HG02759 (cell line): Measurements from ENCODE around the gene CKS1B.
"Not testable (repeated sequence)": the region's sequence is repeated elsewhere in the genome, so short reads cannot be mapped to it uniquely, and the experiment has no call there.

Experiments used
- ATAC-seq: cut with Tn5 transposase; IDR thresholded peaks from one replicate; pipeline ENCODE4 v1.9.1; 2021; ENCODE audit warnings: mild to moderate bottlenecking, moderate library complexity; ENCODE audit not compliant: unreplicated experiment

The CKS1B gene

DNA sequence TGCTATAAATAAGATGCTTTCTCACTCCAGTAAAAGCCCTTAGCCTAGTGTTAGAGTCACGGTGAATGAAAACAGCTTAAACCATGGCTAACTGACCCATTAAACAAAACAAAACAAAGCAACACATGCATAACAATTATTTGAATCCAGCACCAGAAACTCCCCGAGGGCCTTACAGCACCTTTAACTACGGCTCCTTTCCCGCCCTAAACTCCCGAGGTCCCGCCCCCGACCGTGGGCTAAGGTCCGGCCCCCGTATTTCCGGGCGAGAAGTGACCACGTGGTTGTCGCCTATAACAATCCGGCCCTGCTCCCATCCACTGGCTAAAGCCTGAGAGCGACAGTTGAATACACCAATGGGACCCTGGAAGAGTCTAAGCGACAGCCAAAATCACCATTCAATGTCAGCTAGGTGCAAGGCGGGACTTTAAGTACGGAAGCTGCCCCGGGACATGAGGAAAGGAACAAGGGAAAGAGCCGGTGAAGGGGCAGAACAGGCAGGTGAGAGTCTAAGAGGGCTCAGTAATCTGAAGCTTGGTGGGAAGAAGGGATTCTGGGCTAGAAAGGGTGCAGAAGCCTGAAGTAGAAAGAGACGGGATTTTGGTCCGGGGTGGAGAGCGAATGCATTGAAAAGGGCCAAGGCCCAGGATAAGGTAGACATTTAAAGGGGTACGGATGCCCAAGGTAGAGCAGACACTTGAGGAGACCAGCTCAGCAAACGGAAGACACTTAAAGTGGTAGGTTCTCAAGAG, 8.6 kb downstream of the CKS1B start, which contains the start of gene FLAD1:
TSS of gene FLAD1 (plus strand) at position 448 of the 752 bp plus-strand sequence. CDS start 351 bp downstream, outside the sequence.
- ATAC-seq, result peak; percentile 100

DNA sequence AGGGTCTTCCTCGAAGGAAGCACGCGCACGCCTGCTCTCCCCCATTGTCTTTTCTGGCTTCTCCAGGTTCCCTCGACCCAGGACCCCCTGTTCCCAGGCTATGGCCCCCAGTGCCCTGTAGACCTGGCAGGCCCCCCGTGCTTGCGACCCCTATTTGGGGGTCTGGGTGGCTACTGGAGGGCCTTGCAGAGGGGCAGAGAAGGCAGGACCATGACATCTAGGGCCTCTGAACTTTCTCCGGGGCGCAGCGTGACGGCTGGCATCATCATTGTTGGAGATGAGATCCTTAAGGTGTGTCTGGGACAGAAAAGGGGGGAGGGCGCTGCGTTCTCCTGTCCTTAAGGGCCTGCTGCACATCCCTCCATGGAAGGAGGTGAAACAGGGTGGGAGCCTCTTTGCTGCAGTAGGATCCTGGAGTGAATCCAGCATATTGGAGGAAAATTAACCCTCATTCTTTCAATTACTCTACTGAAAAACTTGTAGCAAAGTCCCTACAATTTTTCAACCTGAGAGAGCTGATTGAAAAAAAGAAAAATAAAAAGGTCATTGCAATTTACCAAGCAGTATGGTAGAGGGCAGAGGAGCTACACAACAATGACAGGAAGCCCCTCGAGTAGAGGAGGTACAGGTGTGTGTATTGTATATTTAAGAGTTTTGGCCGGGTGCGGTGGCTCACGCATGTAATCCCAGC, 9.4 kb downstream of the CKS1B start:
- ATAC-seq, result no peak

DNA sequence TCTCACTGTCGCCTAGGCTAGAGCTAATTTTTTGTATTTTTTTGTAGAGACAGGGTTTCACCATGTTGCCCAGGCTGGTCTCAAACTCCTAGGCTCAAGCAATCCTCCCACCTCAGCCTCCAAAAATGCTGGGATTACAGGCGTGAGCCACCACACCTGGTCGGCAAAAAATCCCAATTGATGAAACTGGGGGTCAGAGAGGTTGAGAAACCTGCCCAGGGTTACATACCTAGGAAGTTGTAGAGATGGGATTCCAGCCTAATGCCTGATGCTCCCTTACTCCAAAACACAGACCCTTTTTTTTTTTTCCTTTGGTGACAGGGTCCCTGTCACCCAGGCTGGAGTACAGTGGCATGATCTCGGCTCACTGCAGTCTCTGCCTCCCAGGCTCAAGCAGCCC, 12.3 kb downstream of the CKS1B start:
- ATAC-seq, result not testable (repeated sequence)

DNA sequence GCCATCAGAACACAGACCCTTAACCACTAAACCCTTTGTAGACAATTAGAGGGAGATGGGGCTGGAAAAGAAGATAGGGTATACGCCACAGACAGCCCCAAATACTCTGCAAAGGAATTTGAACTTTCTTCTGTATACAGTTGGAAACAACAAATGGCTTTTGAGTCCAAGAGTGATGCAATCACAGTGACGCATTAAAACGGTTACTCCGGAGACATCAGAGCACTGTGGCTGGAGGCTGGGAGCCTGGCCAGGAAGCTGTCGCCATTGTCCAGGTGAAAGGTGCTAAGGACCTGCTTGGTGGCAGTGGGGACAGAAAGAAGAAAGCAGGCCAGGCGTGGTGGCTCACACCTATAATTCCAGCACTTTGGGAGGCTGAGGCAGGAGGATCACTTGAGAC, 12.8 kb downstream of the CKS1B start:
- no peak for ATAC-seq

DNA sequence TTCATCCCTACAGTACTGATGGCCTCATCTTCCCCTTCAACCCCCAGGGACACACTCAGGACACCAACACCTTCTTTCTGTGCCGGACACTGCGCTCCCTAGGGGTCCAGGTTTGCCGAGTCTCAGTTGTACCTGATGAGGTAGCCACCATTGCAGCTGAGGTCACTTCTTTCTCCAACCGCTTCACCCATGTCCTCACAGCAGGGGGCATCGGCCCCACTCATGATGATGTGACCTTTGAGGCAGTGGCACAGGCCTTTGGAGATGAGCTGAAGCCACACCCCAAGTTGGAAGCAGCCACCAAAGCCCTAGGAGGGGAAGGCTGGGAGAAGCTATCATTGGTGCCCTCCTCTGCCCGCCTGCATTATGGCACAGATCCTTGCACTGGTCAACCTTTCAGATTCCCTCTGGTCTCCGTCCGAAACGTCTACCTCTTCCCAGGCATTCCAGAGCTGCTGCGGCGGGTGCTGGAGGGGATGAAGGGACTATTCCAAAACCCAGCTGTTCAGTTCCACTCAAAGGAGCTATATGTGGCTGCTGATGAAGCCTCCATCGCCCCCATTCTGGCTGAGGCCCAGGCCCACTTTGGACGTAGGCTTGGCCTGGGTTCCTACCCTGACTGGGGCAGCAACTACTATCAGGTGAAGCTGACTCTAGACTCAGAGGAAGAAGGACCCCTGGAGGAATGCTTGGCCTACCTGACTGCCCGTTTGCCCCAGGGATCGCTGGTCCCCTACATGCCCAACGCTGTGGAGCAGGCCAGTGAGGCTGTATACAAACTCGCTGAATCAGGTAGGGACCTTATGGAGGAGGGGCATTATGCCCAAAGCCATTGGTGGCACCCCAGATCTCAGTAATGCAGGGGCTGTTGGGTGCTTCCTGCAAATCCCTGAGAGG, 13.8 kb downstream of the CKS1B start:
- no peak for ATAC-seq

DNA sequence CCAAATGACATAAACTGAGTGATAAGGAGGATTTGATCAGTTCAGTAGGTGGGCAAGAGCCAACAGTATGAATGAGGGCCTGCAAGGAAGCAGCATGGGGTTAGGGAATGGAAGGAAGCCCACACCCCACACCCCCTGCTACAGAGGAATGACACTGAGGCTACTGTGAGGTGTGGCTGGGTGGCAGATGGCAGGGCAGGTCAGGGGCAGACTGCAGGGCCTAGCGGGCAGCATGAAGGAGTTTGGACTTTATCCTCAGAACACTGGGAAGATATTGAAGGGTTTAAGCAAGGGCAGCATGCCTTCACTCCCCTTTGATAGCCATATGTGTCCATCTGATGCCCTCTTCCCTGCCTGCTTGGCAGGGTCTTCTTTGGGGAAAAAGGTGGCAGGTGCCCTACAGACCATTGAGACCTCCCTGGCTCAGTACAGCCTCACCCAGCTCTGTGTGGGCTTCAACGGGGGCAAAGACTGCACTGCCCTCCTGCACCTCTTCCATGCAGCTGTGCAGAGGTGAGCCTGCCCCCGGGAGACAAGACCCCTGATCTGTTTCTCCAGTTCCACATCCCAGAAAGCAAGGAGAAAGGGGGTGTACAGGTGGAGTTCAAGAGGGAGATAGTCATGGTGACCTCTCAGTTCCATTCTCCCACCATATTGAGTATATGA, 14.8 kb downstream of the CKS1B start:
- no peak for ATAC-seq

DNA sequence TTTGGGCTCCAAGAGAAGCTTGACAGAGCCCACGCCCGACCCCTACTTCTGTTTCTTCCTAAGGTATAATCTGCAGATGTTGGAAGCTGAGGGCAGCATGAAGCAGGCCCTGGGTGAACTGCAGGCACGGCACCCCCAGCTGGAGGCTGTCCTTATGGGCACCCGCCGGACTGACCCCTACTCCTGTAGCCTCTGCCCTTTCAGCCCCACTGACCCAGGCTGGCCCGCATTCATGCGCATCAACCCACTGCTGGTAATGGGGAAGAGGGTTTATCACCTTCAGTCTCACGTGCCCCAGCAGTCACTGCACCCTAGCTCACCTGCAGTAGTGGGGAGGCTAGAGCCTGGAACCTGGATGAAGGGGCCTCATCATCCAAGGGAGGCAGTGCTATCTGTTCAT, 15.8 kb downstream of the CKS1B start:
- no peak for ATAC-seq

DNA sequence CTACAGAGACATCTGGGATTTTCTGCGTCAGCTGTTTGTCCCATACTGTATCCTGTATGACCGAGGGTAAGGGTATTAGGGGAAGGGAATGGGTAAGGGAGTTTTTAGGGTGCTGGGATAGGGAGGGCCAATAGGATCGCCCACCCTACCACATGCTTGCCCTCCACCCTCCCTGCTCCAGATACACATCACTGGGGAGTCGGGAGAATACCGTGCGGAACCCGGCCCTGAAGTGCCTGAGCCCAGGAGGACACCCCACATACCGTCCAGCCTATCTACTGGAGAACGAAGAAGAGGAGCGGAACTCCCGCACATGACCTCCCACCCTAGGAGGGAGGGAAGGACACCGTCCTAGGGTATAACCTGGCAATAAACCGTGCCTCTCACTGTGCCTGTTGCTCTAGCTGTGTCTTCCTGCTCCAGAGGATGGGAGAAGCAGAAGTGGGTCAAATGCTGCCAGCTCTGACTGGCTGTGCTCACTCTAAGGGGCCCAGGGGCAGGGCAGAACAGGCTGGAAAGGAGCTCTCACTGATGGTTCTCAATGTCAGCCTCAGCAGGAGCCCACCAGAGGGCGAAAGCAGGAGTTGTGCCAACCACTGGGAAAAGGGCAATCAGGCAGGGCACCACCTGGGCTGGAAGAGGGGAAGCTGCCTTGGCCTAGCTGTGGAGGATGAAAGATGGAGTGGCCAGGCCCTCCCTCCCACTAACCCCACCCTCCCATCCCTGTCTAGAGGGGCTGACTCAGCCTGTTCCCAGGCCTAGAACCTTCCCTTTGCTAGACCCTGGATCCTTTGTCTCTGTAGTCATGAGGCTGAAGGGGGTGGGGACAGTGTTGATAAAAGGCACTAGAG, 18.5 kb downstream of the CKS1B start:
- ATAC-seq, result no peak

DNA sequence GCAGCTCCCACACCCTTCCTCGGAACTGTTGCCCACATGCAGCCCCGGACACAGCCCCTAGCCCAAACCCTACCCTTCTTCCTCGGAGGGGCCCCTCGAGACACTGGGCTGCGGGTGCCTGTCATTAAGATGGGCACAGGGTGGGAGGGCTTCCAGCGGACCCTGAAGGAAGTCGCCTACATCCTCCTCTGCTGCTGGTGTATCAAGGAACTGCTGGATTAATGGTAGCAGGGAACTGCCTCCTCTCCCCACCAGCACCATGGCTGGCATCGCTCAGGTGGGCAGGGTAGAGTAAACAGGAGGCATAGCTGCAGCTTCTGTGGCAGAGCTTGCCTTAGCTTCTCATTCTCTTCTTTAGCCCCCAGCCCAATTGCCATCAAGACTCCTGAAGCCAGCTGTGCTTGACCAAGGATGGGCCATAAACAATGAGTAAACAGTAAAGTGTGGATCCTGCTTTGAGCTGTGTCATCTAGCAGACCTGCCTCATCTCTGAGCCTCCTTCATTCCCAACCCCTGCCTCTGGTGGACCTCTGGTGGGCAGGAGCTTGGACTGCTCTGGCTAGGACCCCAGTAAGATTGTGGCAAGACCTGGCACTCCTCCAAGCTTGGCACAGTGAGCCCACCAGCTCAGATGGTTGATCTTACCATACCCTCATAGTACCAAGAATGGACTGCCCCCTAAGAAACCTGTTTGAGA, 19.2 kb downstream of the CKS1B start, which contains the start of gene LENEP:
TSS of gene LENEP (plus strand) at position 15 of the 697 bp plus-strand sequence. CDS start at position 37, 22 bp downstream.
- no peak for ATAC-seq

DNA sequence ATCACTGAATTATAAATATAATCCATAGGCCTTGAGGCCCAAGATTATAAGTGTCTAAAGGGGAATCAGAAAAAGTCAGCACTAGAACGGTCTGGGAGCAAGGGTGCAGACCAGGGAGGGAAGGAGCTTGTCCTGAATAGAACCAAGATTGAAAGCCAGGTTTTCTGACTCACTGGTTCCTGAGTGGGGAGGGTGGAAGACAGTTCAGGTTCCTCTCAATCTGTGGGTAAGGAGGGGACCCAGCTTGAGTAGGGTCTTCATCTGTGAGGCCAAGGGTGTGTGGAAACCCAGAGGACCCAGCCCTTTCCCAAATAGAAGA, 19.7 kb downstream of the CKS1B start:
- ATAC-seq, result no peak

DNA sequence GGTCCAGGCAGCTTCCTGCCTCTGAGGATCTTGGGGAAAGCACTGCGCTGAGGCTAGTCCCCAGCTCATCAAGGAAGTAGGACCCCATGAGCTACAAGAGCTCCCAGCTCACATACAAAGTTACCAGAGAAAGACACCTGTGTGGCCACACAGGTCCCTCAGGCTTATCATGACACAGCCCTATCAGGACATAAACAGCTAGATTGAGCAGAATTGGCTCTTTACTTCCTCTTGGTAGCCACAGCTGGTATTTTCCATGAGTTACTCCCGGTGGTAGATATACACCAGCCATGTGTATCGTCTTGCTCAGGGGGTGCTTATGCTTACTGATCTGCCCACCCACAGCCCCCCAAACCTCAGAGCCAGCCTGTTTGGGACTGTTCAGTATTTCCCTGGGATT, 20.1 kb downstream of the CKS1B start:
- no peak for ATAC-seq

DNA sequence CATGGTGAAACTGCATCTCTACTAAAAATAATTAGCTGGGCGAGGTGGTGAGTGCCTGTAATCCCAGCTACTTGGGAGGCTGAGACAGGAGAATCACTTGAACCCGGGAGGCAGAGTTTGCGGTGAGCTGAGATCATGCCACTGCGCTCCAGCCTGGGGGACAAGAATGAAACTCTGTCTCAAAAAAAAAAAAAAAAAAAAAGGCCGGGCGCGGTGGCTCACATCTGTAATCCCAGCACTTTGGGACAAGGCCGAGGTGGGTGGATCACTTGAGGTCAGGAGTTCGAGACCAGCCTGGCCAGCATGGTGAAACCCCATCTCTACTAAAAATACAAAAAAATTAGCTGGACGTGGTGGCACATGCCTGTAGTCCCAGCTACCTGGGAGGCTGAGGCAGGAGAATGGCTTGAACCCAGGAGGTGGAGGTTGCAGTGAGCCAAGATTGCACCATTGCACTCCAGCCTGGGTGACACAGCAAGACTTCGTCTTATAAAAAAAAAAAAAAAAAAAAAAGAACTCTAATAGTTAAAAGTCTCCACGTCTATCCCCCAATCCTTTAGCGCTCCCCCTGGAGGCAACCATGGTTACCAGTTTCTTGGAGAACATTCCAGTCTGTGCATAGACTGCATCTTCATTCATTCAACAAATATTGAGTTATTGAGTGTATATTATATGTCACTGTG, 21.0 kb downstream of the CKS1B start:
- ATAC-seq, result not testable (repeated sequence)

DNA sequence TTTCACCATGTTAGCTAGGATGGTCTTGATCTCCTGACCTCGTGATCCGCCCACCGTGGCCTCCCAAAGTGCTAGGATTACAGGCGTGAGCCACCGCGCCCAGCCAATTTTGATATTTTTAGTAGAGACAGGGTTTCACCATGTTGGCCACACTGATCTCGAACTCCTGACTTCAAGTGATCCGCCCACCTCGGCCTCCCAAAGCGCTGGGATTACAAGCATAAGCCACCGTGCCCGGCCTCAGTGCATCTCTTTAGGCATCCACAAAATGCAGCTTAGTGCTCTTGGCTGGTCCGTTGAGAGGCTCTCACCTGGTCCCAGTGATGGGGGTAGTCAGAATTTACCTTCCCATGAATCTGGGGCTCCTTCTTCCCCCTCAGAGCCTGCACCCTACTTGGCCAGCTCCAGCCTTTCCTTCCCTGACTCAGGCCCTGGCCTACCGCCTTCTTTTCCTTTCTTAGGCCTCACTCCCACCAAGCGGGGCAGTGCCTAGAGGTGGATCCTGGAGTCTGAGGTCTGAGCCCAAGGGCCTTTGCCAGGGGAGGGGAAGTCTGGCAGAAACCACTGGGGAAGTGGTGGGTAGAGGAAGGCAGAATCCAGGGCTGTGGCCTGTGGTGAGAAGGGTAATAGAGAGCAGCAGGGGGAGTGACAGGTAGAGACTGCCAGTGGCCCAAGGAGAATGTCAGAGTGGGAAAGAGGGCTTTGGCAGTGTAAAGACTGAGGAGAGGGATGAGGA, 22.7 kb downstream of the CKS1B start:
- no peak for ATAC-seq

DNA sequence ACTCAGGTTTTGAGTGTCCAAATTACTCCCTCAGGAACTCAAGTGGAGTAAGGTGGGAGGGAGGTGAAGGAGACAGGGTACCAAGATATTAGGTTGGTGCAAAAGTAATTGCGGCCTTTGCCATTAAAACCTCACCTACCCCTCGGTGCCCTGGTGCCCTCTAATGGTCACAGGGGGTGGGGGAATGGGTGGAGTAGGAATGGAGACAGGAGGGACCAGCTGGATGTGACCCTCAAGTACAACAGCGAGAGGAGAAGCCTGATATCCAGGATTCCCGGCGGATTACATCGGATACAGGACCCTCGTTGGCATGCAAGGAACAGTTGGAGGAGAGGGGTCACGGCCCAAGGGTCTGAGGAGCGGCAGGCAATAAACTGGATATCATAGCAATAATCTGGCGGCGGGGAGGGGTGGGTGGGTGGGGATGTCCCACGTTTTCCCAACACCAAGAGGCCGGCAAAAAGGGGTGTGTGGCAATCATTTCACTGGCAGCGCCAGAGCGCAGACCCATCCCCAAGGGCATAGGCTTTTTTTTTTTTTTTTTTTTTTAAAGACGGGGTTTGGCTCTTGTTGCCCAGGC, 23.8 kb downstream of the CKS1B start:
- no peak for ATAC-seq

DNA sequence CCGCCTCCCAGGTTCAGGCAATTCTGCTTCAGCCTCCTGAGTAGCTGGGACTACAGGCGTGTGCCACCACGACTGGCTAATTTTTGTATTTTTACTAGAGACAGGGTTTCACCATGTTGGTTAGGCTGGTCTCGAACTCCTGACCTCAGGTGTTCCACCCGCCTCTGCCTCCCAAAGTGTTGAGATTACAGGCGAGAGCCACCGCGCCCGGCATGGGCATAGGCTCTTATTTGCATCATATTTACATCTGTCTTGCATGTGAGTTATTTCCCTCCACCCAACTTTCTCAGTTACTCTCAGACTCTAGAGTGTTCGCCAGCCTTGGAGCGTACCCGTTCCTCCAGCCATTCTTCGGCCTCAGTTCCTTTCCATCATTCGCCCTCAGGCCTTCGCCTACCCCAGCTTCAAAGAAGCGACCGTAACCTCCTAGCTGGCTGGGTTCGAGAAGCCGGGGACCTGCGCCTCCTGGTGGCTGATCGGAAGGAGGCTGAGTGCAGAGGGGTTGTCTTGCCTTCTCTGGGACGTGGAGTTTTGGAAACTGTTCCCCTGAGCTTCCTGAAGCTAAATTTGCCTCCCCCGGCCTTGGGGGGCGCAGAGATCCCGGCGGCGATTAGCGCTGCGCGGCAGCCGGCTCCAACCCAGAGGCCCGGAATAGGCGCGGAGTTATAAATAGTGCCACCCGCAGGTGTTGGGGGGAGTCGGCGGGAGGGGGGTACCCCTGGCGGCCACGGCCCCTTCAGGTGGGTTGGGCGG, 24.5 kb downstream of the CKS1B start:
- no peak for ATAC-seq

DNA sequence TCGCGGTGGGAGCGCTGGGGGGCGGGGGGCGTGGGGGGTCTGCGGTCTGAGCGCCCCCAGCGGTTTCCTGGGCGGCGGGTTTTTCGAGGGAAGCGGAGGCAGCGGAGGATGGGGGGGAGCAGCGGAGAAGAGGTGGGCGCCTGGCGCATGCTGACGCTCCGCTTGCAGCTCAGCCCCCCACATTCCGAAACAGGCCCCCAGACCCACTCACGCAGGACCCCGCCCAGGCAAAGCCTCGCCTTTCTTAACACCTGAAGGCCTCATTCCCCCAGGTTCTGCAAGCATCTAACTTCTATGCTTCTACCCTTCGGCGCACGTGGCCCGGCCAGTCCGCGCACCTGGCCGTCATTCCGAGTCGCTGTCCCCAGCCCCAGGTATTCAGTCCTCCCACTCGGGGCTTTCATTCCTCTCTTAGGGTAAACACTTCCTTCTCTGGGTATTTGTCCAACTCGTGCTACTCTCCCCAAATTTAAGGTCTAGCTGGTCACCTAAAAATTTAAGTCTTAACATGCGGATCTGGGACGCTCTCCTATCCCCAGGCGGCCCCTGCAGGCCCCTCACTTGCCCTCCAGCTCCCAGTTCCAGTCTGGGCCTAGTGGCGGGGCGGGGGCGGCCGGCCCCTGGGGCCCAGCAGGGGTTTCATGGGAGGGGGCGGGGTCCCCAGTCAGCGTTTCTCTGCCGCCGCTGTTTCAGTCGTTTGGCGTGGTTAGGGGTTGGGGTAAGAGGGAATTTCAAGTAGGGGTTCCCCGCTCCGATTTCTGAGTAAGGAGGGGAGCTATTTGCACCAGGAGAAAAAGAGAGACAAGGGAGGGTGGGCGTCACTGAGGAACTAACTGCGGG, 25.3 kb downstream of the CKS1B start:
- no peak for ATAC-seq
